Smooth muscle cell (in vitro differentiated cells): ENCODE measurements around the gene ZBTB18. TPM values are rescaled to one million over a fixed set of nuclear protein-coding genes. Genes with fewer than 3 reads are reported as not detected.

Experiments used
- polyA plus RNA-seq: library from polyadenylated mRNA; unstranded; fragments of >200 nt; fragmentation: Nextera tagmentation; extraction: Ambion mirVana; gene quantifications from 2 replicates; pipeline ENCODE4 v1.2.1, GENCODE V29; 2016
- small RNA-seq: library from RNA; depleted of rRNA; stranded (forward); fragments of <200 nt; gene quantifications from one replicate; pipeline ENCODE3, GENCODE V24; 2014
- total RNA-seq: library from RNA; depleted of rRNA; stranded (reverse); fragments of >200 nt; gene quantifications from 2 replicates; pipeline ENCODE4 v1.2.3, GENCODE V29; 2014

ZBTB18 gene
- total and polyA plus RNA-seq, 2 experiments from 2014 or later = 0.29 to 4.6 TPM

Small RNAs within 50 kb of the gene (small RNA-seq; reads per million reads assigned to genes)
- gene RN7SL148P = not detected

Other genes starting within 250 kb of the ZBTB18 start
- gene AKT3, start 201.0 kb upstream of the ZBTB18 start, total RNA-seq = 32.3 and 41.1 TPM in 2 replicates
- gene AKT3, start 201.0 kb upstream of the ZBTB18 start, polyA plus RNA-seq = 5.5 and 6.8 TPM in 2 replicates